HEK293T (cell line): Measurements from ENCODE around the gene KLHDC7B.

Experiments
- ARNT ChIP-seq: fragments of 450-650 bp; IDR thresholded peaks from 2 replicates; pipeline ENCODE4 v1.6.1; 2017; ENCODE audit warnings: mild to moderate bottlenecking
- BHLHE40 ChIP-seq: fragments of 450-650 bp; IDR thresholded peaks from 2 replicates; pipeline ENCODE4 v1.6.1; 2016; ENCODE audit warnings: mild to moderate bottlenecking, moderate library complexity, borderline replicate concordance
- ELF4 ChIP-seq: fragments of 450-650 bp; IDR thresholded peaks from 2 replicates; pipeline ENCODE4 v1.6.1; 2017; ENCODE audit warnings: antibody characterized with exemption
- SP1 ChIP-seq: fragments of 450-650 bp; IDR thresholded peaks from 2 replicates; pipeline ENCODE4 v1.6.1; 2017
- TARDBP ChIP-seq: fragments of 450-650 bp; IDR thresholded peaks from 2 replicates; pipeline ENCODE4 v1.6.1; 2016

DNA sequence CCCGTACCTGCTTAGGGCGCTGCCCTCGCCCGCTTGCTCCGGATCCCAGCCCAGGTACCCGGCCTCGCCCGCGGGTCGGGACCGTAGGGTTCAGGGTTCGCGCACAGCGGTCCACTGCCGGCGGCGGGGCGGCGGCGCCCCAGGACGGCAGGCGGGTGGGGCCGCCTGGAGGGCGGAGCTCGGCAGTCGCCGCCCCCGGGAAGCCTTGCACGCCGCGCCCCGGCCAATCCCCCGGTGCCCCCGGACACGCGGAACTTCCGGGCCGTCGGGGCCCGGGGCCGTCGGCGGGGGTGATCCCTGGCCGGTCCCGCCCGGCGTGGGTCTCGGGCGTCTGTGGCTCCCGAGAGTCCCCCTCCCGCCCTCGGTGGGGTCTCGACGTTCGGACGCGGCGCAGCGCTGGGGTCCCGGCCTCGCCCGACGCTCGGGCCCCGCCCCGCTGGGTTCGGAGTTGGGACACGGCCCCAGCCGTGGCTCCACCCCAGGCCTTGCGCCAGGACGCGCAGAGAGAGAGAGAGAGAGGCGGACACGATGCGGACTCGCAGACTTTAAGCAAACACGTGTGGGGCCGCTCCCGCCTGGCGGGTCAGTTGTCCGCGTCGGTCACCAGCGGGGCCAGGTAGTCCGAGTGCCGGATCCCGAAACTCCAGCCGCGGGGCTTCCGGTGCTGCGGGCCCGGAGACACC is 15.7 kb upstream of the KLHDC7B start, which contains the start of gene TYMP:
- TF ChIP-seq TARDBP: no peak
- no peak for TF ChIP-seq SP1
- TF ChIP-seq ELF4: no peak
- no peak for TF ChIP-seq ARNT
- no peak for TF ChIP-seq BHLHE40
